Testis (tissue), 2 donors: ENCODE results near the gene LIN7A.

Experiments used
- CTCF ChIP-seq, 3 experiments: fragments of 450-650 bp in 2 of 3; fragments of 200-600 bp in 1 of 3; sonication (generic) in 1 of 3; IDR thresholded peaks; one replicate each; pipeline ENCODE4 v1.5.1; 2016 to 2019; ENCODE audit warnings: antibody characterized with exemption in 3 of 3, mild to moderate bottlenecking in 2 of 3, moderate library complexity in 1 of 3
- POLR2A ChIP-seq: fragments of 450-650 bp; IDR thresholded peaks from one replicate; pipeline ENCODE4 v1.6.1; 2017; ENCODE audit warnings: antibody characterized with exemption, mild to moderate bottlenecking, moderate library complexity

- no peak for TF ChIP-seq POLR2A
- TF ChIP-seq CTCF (IDR thresholded peaks at IDR 0.05) = no peak
These were observed 44.9 kb downstream of the LIN7A start for GRCh38 chr12:80892597-80893445.
